ENCODE data around the gene CRYAB. TPM values are rescaled to one million over a fixed set of nuclear protein-coding genes. Genes with fewer than 3 reads are reported as not detected.

CRYAB gene
- total RNA-seq, 1 experiment from 2014 or later = not detected

DNA sequence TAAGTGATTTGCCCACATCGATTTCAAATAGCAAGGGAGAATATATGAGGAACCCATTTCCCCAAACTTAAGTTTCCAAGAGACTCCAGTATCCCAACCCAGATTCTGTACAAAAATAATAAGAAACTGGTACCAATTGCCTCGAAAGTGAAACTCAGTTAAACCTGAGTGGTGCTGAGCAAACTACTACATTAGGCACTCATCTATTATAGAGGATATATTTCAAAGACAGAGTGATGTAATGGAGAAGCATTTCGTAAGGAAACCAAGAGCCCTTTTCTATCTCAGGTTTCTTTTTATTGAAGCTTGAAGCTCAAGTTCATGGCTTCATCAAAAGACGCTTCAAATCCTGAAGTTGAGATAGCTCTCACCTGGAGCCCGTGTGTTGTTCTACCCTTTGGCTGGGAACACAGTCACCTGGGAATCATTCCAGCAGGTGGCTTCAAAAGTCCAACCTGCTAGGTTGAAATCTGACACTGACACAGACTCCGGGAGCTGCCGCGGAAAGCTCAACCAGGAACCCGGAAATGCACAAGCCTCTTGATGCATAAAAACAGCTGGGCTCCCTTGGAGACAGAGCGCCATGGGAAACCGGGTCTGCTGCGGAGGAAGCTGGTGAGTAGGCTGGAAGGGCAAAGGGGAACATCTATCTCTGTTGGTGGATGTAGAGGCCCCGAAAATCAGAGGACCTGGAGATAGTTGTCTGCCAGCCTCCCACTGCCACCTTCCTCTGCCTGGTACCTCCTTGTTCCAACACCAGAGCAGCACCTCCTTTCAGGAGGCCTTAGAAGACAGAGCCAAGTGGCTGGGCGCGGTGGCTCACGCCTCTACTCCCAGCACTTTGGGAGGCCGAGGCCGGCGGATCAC lies 7.1 kb upstream of the CRYAB start, which contains the start of gene C11orf52:
TSS of gene C11orf52 (plus strand) at position 524 of the 867 bp plus-strand sequence. CDS start at position 584, 60 bp downstream.
- Histone ChIP-seq H4K20me1 (ENCODE audit: insufficient read depth) (no peaks in the 10 kb centered on the region), H3K4me1 (replicated peaks; ENCODE audit: insufficient read depth) (peaks cover 33% of the 10 kb centered on the region), H3F3A (ENCODE audit: insufficient read depth, low read depth) (peaks cover 35% of the 10 kb centered on the region), H3K4me2 (peak within 1 kb of the TSS; percentile 74), H3K4me3 (peak within 1 kb of the TSS; percentile 49; the same call in 1 of the 2 replicates), H3K27ac (peak within 1 kb of the TSS; percentile 66), H3K9me3 (ENCODE audit: insufficient read depth, low read depth) (no peaks in the 10 kb centered on the region), H3K27me3 (ENCODE audit: insufficient read depth, low read depth) (no peaks in the 10 kb centered on the region), H3K9me2 (ENCODE audit: insufficient read depth) (peaks cover 3% of the 10 kb centered on the region; the same call in 1 of the 2 replicates), H3K79me2 (ENCODE audit: low read depth) (no peaks in the 10 kb centered on the region), H3K36me3 (ENCODE audit: low read depth) (no peaks in the 10 kb centered on the region), H2AFZ (peak within 1 kb of the TSS; percentile 73)
- ChIA-PET POLR2A (ENCODE audit: unreplicated experiment) (interaction anchor here (0.6 to 0.8 kb wide), 4 partner anchors 8 to 75 kb away, joined by 3 to 5 read pairs (median 3); no protein-coding TSS in a partner anchor), CTCF (interaction anchor here (0.6 to 1.3 kb wide), 3 partner anchors 11 to 213 kb away, joined by 3 to 10 read pairs (median 3); no protein-coding TSS in a partner anchor)
- intact Hi-C loops (cut with micrococcal nuclease; ENCODE audit: unreplicated experiment) = loop anchor here (2.0 kb wide), 1 partner anchor 40 kb away; the partner anchor contains the start of genes CFAP68 and FDXACB1
- TF ChIP-seq, protein P1, sequence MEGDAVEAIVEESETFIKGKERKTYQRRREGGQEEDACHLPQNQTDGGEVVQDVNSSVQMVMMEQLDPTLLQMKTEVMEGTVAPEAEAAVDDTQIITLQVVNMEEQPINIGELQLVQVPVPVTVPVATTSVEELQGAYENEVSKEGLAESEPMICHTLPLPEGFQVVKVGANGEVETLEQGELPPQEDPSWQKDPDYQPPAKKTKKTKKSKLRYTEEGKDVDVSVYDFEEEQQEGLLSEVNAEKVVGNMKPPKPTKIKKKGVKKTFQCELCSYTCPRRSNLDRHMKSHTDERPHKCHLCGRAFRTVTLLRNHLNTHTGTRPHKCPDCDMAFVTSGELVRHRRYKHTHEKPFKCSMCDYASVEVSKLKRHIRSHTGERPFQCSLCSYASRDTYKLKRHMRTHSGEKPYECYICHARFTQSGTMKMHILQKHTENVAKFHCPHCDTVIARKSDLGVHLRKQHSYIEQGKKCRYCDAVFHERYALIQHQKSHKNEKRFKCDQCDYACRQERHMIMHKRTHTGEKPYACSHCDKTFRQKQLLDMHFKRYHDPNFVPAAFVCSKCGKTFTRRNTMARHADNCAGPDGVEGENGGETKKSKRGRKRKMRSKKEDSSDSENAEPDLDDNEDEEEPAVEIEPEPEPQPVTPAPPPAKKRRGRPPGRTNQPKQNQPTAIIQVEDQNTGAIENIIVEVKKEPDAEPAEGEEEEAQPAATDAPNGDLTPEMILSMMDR (conservative IDR thresholded peaks at IDR 0.05) = 0 out of 2 replicates have a peak, but pooled peaks have one; percentile 13
- TF ChIP-seq EZH2 (IDR thresholded peaks at IDR 0.05; ENCODE audit: low read depth) = no peak
- BruUV-seq (replicated peaks) = no TSS peak
- DNase-seq = peak; percentile 84 to 99

DNA sequence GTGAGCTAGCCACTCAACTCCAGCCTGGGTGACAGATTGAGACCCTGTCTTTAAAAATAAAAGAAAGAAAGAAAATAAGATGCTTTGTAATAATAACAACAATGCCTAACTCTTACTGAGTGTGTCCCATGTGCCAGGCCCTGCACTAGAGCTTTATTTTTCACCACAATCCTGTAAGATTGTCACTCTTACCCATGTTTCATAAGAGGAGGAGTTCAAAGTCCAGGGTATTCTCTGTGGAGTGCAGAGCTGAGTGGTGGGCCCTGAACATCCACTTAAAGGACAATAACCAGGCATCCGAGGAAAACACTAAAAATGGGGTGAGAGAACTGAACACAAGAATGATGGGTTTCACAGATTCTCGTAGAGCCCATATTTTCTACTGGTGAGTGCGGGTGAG lies 6.2 kb upstream of the CRYAB start:
- no peaks in the 10 kb centered on the region for H3K27me3 ChIP-seq (ENCODE audit: insufficient read depth, low read depth)
- POLR2A ChIA-PET (ENCODE audit: unreplicated experiment) = no interaction called here
- peak overlapping the region; percentile 74 for H3K4me2 ChIP-seq
- intact Hi-C loops (cut with micrococcal nuclease; ENCODE audit: unreplicated experiment) = loop anchor here (2.0 kb wide), 1 partner anchor 39 kb away; the partner anchor contains the start of genes CFAP68 and FDXACB1
- H3K79me2 ChIP-seq (ENCODE audit: low read depth) = no peaks in the 10 kb centered on the region
- peaks cover 27% of the 10 kb centered on the region for H3F3A ChIP-seq (ENCODE audit: insufficient read depth, low read depth)
- no peaks in the 10 kb centered on the region for H3K9me3 ChIP-seq (ENCODE audit: insufficient read depth, low read depth)
- no peaks in the 10 kb centered on the region for H4K20me1 ChIP-seq (ENCODE audit: insufficient read depth)
- H3K27ac ChIP-seq = peak overlapping the region; percentile 66
- CTCF ChIA-PET = interaction anchor here (0.7 kb wide), 1 partner anchor 180 kb away, joined by 4 read pairs; no protein-coding TSS in a partner anchor
- H3K4me3 ChIP-seq = no peak overlapping the region
- BruUV-seq (replicated peaks) = no TSS peak
- DNase-seq = no peak
- peaks cover 3% of the 10 kb centered on the region; the same call in 1 of the 2 replicates for H3K9me2 ChIP-seq (ENCODE audit: insufficient read depth)
- H3K4me1 ChIP-seq (replicated peaks; ENCODE audit: insufficient read depth) = peaks cover 25% of the 10 kb centered on the region
- H2AFZ ChIP-seq = peak overlapping the region; percentile 73; the same call in 1 of the 2 replicates
- H3K36me3 ChIP-seq (ENCODE audit: low read depth) = no peaks in the 10 kb centered on the region
- TF ChIP-seq, protein P1 (conservative IDR thresholded peaks at IDR 0.05) = no peak
- no peak for TF ChIP-seq EZH2 (IDR thresholded peaks at IDR 0.05; ENCODE audit: low read depth)

DNA sequence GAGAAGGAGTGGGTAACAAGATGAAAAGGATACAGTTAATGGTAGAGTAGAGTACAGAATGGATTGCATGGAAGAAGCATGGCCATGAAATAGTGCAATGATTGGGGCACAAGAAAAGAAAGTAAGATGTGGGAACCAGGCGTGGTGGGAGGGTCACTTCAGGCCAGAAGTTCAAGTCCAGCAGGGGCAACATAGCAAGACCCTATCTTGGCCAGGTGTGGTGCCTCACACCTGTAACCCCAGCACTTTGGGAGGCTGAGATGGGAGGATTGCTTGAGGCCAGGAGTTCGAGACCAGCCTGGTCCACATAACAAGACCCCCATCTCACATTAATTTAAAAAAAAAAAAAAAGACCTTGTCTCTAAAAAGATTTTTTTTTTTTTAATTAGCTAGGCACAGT lies 5.7 kb upstream of the CRYAB start:
- CTCF ChIA-PET = interaction anchor here (0.7 kb wide), 1 partner anchor 180 kb away, joined by 4 read pairs; no protein-coding TSS in a partner anchor

More for the DNA sequence above, 5.7 kb upstream of the CRYAB start:
- H3K4me1 ChIP-seq (replicated peaks; ENCODE audit: insufficient read depth) = peaks cover 20% of the 10 kb centered on the region
- H2AFZ ChIP-seq = no peak overlapping the region
- H4K20me1 ChIP-seq (ENCODE audit: insufficient read depth) = no peaks in the 10 kb centered on the region
- POLR2A ChIA-PET (ENCODE audit: unreplicated experiment) = no interaction called here
- intact Hi-C loops (cut with micrococcal nuclease; ENCODE audit: unreplicated experiment) = no loop called here
- TF ChIP-seq EZH2 (IDR thresholded peaks at IDR 0.05; ENCODE audit: low read depth) = no peak
- TF ChIP-seq, protein P1 (conservative IDR thresholded peaks at IDR 0.05) = no peak
- no peak for DNase-seq
- no peak overlapping the region for H3K4me2 ChIP-seq
- peaks cover 22% of the 10 kb centered on the region for H3F3A ChIP-seq (ENCODE audit: insufficient read depth, low read depth)
- H3K27ac ChIP-seq = no peak overlapping the region
- peaks cover 3% of the 10 kb centered on the region; the same call in 1 of the 2 replicates for H3K9me2 ChIP-seq (ENCODE audit: insufficient read depth)
- BruUV-seq (replicated peaks) = no TSS peak
- H3K36me3 ChIP-seq (ENCODE audit: low read depth) = no peaks in the 10 kb centered on the region
- no peaks in the 10 kb centered on the region for H3K79me2 ChIP-seq (ENCODE audit: low read depth)
- H3K27me3 ChIP-seq (ENCODE audit: insufficient read depth, low read depth) = no peaks in the 10 kb centered on the region
- H3K4me3 ChIP-seq = no peak overlapping the region
- no peaks in the 10 kb centered on the region for H3K9me3 ChIP-seq (ENCODE audit: insufficient read depth, low read depth)
